HUES6 (cell line): ENCODE results near the gene MET.
"Not testable (repeated sequence)": the region's sequence is repeated elsewhere in the genome, so short reads cannot be mapped to it uniquely, and the experiment has no call there.

Source experiments
- H3K27ac ChIP-seq: 2 replicates; pipeline ENCODE4 v1.7.0; 2013; ENCODE audit warnings: low read depth, mild to moderate bottlenecking, low read length, inconsistent platforms
- H3K27me3 ChIP-seq: 2 replicates; pipeline ENCODE4 v1.6.1; 2013; ENCODE audit warnings: low read length; ENCODE audit not compliant: control insufficient read depth, insufficient read depth
- H3K36me3 ChIP-seq: 2 replicates; pipeline ENCODE4 v1.6.1; 2013; ENCODE audit warnings: low read length; ENCODE audit not compliant: control insufficient read depth, insufficient read depth
- H3K4me1 ChIP-seq: 2 replicates; pipeline ENCODE4 v1.6.1; 2013; ENCODE audit warnings: low read length; ENCODE audit not compliant: control insufficient read depth, insufficient read depth
- H3K4me3 ChIP-seq: 2 replicates; pipeline ENCODE4 v1.5.1; 2013; ENCODE audit warnings: low read depth, low read length
- H3K9ac ChIP-seq: one replicate; pipeline ENCODE4 v1.6.1; 2013; ENCODE audit warnings: mild to moderate bottlenecking, low read length
- H3K9me3 ChIP-seq: 2 replicates; pipeline ENCODE4 v1.6.1; 2013; ENCODE audit warnings: low read depth, low read length; ENCODE audit not compliant: control insufficient read depth, insufficient read depth

The MET gene

GRCh38 chr7:116710764-116711452 is 38.9 kb downstream of the MET start:
- H3K27me3 ChIP-seq, result no peaks in the 10 kb centered on the region
- no peaks in the 10 kb centered on the region for H3K36me3 ChIP-seq
- no peak overlapping the region for H3K27ac ChIP-seq
- H3K9me3 ChIP-seq, result no peaks in the 10 kb centered on the region
- no peak overlapping the region for H3K9ac ChIP-seq
- no peak overlapping the region for H3K4me3 ChIP-seq
- peaks cover 17% of the 10 kb centered on the region for H3K4me1 ChIP-seq

- H3K4me3 ChIP-seq, result no peak overlapping the region
- no peaks in the 10 kb centered on the region for H3K9me3 ChIP-seq
- no peaks in the 10 kb centered on the region for H3K36me3 ChIP-seq
- no peaks in the 10 kb centered on the region for H3K27me3 ChIP-seq
- no peak overlapping the region for H3K27ac ChIP-seq
- peaks cover 8% of the 10 kb centered on the region for H3K4me1 ChIP-seq
- H3K9ac ChIP-seq, result no peak overlapping the region
These were observed 39.8 kb downstream of the MET start for GRCh38 chr7:116711790-116712189.

DNA sequence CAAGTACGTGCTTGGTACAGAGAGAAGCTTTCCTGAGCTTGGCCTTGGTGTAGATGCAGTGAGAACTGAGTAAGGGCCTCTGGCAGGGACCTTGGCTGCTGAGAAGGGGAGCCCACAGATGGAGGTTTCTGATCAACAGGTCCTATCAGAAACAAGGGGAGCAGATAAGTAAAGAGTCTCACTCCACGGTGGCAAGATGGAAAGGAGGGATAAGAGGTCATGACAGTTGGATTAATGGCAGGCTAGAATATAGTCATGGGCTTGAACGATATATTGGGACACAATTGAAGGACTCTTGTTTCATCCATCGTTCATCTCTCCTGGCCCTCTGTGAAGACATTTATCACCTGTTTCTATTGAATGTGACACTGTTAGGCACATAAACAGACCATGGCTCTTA is 41.5 kb downstream of the MET start:
- H3K36me3 ChIP-seq, result no peaks in the 10 kb centered on the region
- H3K27me3 ChIP-seq, result no peaks in the 10 kb centered on the region
- H3K9me3 ChIP-seq, result no peaks in the 10 kb centered on the region
- H3K9ac ChIP-seq, result no peak overlapping the region
- no peak overlapping the region for H3K27ac ChIP-seq
- no peaks in the 10 kb centered on the region for H3K4me1 ChIP-seq
- H3K4me3 ChIP-seq, result no peak overlapping the region

- H3K9me3 ChIP-seq, result no peaks in the 10 kb centered on the region
- H3K27me3 ChIP-seq, result no peaks in the 10 kb centered on the region
- H3K4me3 ChIP-seq, result no peak overlapping the region
- no peak overlapping the region for H3K27ac ChIP-seq
- H3K9ac ChIP-seq, result no peak overlapping the region
- no peaks in the 10 kb centered on the region for H3K4me1 ChIP-seq
- H3K36me3 ChIP-seq, result no peaks in the 10 kb centered on the region
These were observed 41.9 kb downstream of the MET start for GRCh38 chr7:116713918-116714317.

DNA sequence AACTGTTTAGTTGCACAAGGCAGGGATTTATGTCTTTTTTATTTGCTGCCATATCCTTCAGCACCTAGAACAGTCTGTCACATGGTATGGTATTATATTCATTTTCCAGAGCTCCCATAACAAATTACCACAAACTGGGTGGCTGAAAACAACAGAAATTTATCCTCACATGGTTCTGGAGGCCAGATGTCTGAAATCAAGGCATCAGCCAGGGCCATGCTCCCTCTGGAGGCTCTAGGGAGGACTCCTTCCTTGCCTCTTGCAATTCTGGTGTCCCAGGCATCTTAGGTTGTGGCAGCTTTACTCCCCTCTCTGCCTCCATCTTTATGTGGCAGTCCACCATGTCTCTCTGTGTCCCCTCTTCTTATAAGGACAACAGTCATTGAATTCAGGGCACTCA is 43.1 kb downstream of the MET start:
- Histone ChIP-seq H3K9ac (no peak overlapping the region), H3K27ac (no peak overlapping the region), H3K36me3 (no peaks in the 10 kb centered on the region), H3K4me1 (no peaks in the 10 kb centered on the region), H3K27me3 (no peaks in the 10 kb centered on the region), H3K9me3 (no peaks in the 10 kb centered on the region), H3K4me3 (no peak overlapping the region)

- H3K4me1 ChIP-seq, result no peaks in the 10 kb centered on the region
- H3K27ac ChIP-seq, result no peak overlapping the region
- no peaks in the 10 kb centered on the region for H3K36me3 ChIP-seq
- H3K4me3 ChIP-seq, result no peak overlapping the region
- no peaks in the 10 kb centered on the region for H3K9me3 ChIP-seq
- H3K27me3 ChIP-seq, result no peaks in the 10 kb centered on the region
- no peak overlapping the region for H3K9ac ChIP-seq
These were observed 45.1 kb downstream of the MET start for GRCh38 chr7:116717137-116717536.

GRCh38 chr7:116723959-116724529 is 52.0 kb downstream of the MET start:
- Histone ChIP-seq H3K4me3 (peak overlapping the region; percentile 52), H3K27ac (peak overlapping the region; percentile 64), H3K9ac (peak overlapping the region; percentile 36)
- not testable (repeated sequence) for H3K27me3 ChIP-seq, H3K9me3 ChIP-seq, H3K36me3 ChIP-seq, H3K4me1 ChIP-seq

DNA sequence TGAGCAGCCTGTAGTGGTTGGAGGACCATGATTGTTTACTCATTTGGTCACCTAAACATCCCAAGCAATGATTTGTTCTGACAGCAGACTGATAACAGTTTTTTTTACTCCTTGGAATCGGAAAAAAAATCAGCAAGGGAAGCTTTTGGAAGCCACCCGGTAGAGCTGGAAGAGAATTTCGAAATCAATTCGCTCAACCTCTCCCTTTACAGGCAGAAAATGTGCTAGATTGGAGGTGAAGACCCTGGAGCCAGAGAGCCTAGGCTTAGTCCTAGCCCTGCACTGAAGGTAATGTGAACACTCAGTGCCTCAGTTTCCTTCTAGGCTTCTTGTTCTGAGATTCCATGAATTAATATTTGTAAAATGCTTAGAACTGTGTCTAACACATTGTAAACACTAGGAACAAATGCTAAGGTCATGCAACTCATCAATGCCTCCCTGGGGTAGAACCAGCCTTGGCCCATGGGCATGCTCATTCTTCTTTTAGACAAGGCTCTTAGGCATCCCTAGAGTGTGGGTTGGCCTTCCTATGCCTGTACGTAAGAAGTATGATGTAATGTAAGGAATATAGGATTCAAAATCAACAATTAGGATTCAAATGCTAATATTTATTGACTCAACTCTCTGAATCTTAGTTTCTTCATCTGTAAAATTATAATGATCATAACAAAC is 52.7 kb downstream of the MET start:
- Histone ChIP-seq H3K36me3 (no peaks in the 10 kb centered on the region), H3K4me1 (peaks cover 4% of the 10 kb centered on the region; the same call in 1 of the 2 replicates), H3K9ac (peak overlapping the region; percentile 36), H3K27me3 (no peaks in the 10 kb centered on the region), H3K4me3 (peak overlapping the region; percentile 52), H3K27ac (peak overlapping the region; percentile 64), H3K9me3 (no peaks in the 10 kb centered on the region)

GRCh38 chr7:116726149-116726548 is 54.2 kb downstream of the MET start:
- Histone ChIP-seq H3K9ac (no peak overlapping the region), H3K9me3 (no peaks in the 10 kb centered on the region), H3K4me1 (peaks cover 4% of the 10 kb centered on the region; the same call in 1 of the 2 replicates), H3K36me3 (no peaks in the 10 kb centered on the region), H3K27me3 (no peaks in the 10 kb centered on the region), H3K4me3 (no peak overlapping the region), H3K27ac (no peak overlapping the region)

GRCh38 chr7:116726713-116727431 is 54.9 kb downstream of the MET start:
- Histone ChIP-seq H3K4me3 (no peak overlapping the region), H3K9ac (no peak overlapping the region), H3K4me1 (peaks cover 4% of the 10 kb centered on the region; the same call in 1 of the 2 replicates)

More at GRCh38 chr7:116726713-116727431, 54.9 kb downstream of the MET start:
- Histone ChIP-seq H3K27me3 (no peaks in the 10 kb centered on the region), H3K27ac (no peak overlapping the region), H3K36me3 (no peaks in the 10 kb centered on the region), H3K9me3 (no peaks in the 10 kb centered on the region)
